Embryonic facial prominence (tissue), 1 donor: ENCODE data around the gene SNPH.

Source experiments
- DNase-seq: peaks from one replicate; pipeline ENCODE4 v3.0.0-alpha.2; 2016; ENCODE audit errors: extremely low spot score

Gene SNPH

GRCh38 chr20:1264727-1265126 is 1.4 kb upstream of the SNPH start:
- DNase-seq: no peak

GRCh38 chr20:1265226-1265915 is 723 bp upstream of the SNPH start:
- no peak for DNase-seq

GRCh38 chr20:1265916-1266166 is 253 bp upstream of the SNPH start:
- no peak for DNase-seq

GRCh38 chr20:1267161-1267560 is 1.1 kb downstream of the SNPH start:
- no peak for DNase-seq

- DNase-seq: no peak
Measured at GRCh38 chr20:1267809-1268374, 1.8 kb downstream of the SNPH start.

- DNase-seq: no peak
Measured at GRCh38 chr20:1269235-1269634, 3.1 kb downstream of the SNPH start.

- DNase-seq: no peak
Measured at GRCh38 chr20:1269850-1270249, 3.8 kb downstream of the SNPH start.

- DNase-seq: no peak
Measured at GRCh38 chr20:1272368-1273100, 6.4 kb downstream of the SNPH start.

GRCh38 chr20:1273366-1273765 is 7.3 kb downstream of the SNPH start:
- no peak for DNase-seq

- no peak for DNase-seq
Measured at GRCh38 chr20:1274485-1275311, 8.6 kb downstream of the SNPH start.

- no peak for DNase-seq
Measured at GRCh38 chr20:1275919-1276318, 9.8 kb downstream of the SNPH start.

- no peak for DNase-seq
Measured at GRCh38 chr20:1277529-1278322, 11.6 kb downstream of the SNPH start.

GRCh38 chr20:1278993-1279392 is 12.9 kb downstream of the SNPH start:
- no peak for DNase-seq

- no peak for DNase-seq
Measured at GRCh38 chr20:1280195-1281102, 14.4 kb downstream of the SNPH start.

- DNase-seq: no peak
Measured at GRCh38 chr20:1281279-1282057, 15.4 kb downstream of the SNPH start.

GRCh38 chr20:1282966-1283365 is 16.9 kb downstream of the SNPH start:
- DNase-seq: no peak

GRCh38 chr20:1283522-1284510 is 17.7 kb downstream of the SNPH start:
- no peak for DNase-seq

- no peak for DNase-seq
Measured at GRCh38 chr20:1286267-1287024, 20.4 kb downstream of the SNPH start.
